8988T (cell line): ENCODE measurements around the gene CEND1.
A peak's percentile ranks its signal among the peaks of the same experiment; 100 is the strongest.
"Not testable (repeated sequence)": the region's sequence is repeated elsewhere in the genome, so short reads cannot be mapped to it uniquely, and the experiment has no call there.

Experiments
- DNase-seq: peaks from one replicate; pipeline ENCODE4 v3.0.0; 2011

CEND1 gene

GRCh38 chr11:763073-763463 lies 26.8 kb downstream of the CEND1 start:
- no peak for DNase-seq

GRCh38 chr11:762421-763072 lies 27.3 kb downstream of the CEND1 start:
- peak; percentile 93 for DNase-seq

GRCh38 chr11:761526-762108 lies 28.3 kb downstream of the CEND1 start:
- DNase-seq = no peak

GRCh38 chr11:760236-760635 lies 29.7 kb downstream of the CEND1 start:
- DNase-seq = no peak

GRCh38 chr11:749731-750130 lies 40.2 kb downstream of the CEND1 start:
- no peak for DNase-seq

- no peak for DNase-seq
These were observed 41.9 kb downstream of the CEND1 start for GRCh38 chr11:748007-748359.

- DNase-seq = peak; percentile 94
These were observed 42.5 kb downstream of the CEND1 start, which contains the start of gene TALDO1 for GRCh38 chr11:747158-748006. TALDO1 (plus strand) TSS chr11:747464; CDS start chr11:747482, 18 bp downstream.

GRCh38 chr11:746289-747157 lies 43.4 kb downstream of the CEND1 start:
- DNase-seq = no peak

GRCh38 chr11:745428-745827 lies 44.5 kb downstream of the CEND1 start:
- no peak for DNase-seq

- DNase-seq = no peak
These were observed 47.2 kb downstream of the CEND1 start for GRCh38 chr11:742571-743201.

- DNase-seq = no peak
These were observed 47.7 kb downstream of the CEND1 start for GRCh38 chr11:742156-742546.

GRCh38 chr11:737899-738298 lies 52.0 kb downstream of the CEND1 start:
- not testable (repeated sequence) for DNase-seq

- no peak for DNase-seq
These were observed 52.5 kb downstream of the CEND1 start for GRCh38 chr11:737366-737765.
